Measurements from ENCODE around the gene CNGA3. TPM values are rescaled to one million over a fixed set of nuclear protein-coding genes. Genes with fewer than 3 reads are reported as not detected.

CNGA3 gene
- total RNA-seq, 1 donor from 2014 or later = 0.21 TPM

- no peak for DNase-seq (ENCODE audit: low read depth)
- Histone ChIP-seq H3K27me3 (ENCODE audit: control insufficient read depth, insufficient read depth, low read length) (peaks cover 2% of the 10 kb centered on the region), H3K36me3 (ENCODE audit: control insufficient read depth, insufficient read depth, low read length) (no peaks in the 10 kb centered on the region), H3K4me3 (ENCODE audit: low read depth, low read length) (no peak overlapping the region)
- TF ChIP-seq CTCF (IDR thresholded peaks at IDR 0.05; ENCODE audit: insufficient read depth, low read length, poor library complexity, severe bottlenecking) = no peak
Observed at GRCh38 chr2:98395977-98396376, 49.7 kb downstream of the CNGA3 start.

DNA sequence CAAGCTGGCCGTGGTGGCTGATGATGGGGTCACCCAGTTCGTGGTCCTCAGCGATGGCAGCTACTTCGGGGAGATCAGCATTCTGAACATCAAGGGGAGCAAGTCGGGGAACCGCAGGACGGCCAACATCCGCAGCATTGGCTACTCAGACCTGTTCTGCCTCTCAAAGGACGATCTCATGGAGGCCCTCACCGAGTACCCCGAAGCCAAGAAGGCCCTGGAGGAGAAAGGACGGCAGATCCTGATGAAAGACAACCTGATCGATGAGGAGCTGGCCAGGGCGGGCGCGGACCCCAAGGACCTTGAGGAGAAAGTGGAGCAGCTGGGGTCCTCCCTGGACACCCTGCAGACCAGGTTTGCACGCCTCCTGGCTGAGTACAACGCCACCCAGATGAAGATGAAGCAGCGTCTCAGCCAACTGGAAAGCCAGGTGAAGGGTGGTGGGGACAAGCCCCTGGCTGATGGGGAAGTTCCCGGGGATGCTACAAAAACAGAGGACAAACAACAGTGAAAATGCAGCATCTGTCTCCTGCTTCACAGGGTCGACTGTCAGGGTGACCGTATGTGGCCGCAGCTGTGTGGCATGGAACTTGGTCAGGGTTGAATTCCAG lies 50.6 kb downstream of the CNGA3 start:
- no peak for DNase-seq (ENCODE audit: low read depth)
- peaks cover 2% of the 10 kb centered on the region for H3K27me3 ChIP-seq (ENCODE audit: control insufficient read depth, insufficient read depth, low read length)
- no peaks in the 10 kb centered on the region for H3K36me3 ChIP-seq (ENCODE audit: control insufficient read depth, insufficient read depth, low read length)
- no peak overlapping the region for H3K4me3 ChIP-seq (ENCODE audit: low read depth, low read length)
- TF ChIP-seq CTCF (IDR thresholded peaks at IDR 0.05; ENCODE audit: insufficient read depth, low read length, poor library complexity, severe bottlenecking) = no peak

GRCh38 chr2:98399140-98399539 lies 52.9 kb downstream of the CNGA3 start:
- Histone ChIP-seq H3K36me3 (ENCODE audit: control insufficient read depth, insufficient read depth, low read length) (no peaks in the 10 kb centered on the region), H3K4me3 (ENCODE audit: low read depth, low read length) (no peak overlapping the region), H3K27me3 (ENCODE audit: control insufficient read depth, insufficient read depth, low read length) (peaks cover 2% of the 10 kb centered on the region)
- TF ChIP-seq CTCF (IDR thresholded peaks at IDR 0.05; ENCODE audit: insufficient read depth, low read length, poor library complexity, severe bottlenecking) = no peak
- DNase-seq (ENCODE audit: low read depth) = no peak

GRCh38 chr2:98403878-98404277 lies 57.6 kb downstream of the CNGA3 start:
- TF ChIP-seq CTCF (IDR thresholded peaks at IDR 0.05; ENCODE audit: insufficient read depth, low read length, poor library complexity, severe bottlenecking) = no peak
- DNase-seq (ENCODE audit: low read depth) = no peak
- Histone ChIP-seq H3K4me3 (ENCODE audit: low read depth, low read length) (no peak overlapping the region), H3K36me3 (ENCODE audit: control insufficient read depth, insufficient read depth, low read length) (no peaks in the 10 kb centered on the region), H3K27me3 (ENCODE audit: control insufficient read depth, insufficient read depth, low read length) (no peaks in the 10 kb centered on the region)

DNA sequence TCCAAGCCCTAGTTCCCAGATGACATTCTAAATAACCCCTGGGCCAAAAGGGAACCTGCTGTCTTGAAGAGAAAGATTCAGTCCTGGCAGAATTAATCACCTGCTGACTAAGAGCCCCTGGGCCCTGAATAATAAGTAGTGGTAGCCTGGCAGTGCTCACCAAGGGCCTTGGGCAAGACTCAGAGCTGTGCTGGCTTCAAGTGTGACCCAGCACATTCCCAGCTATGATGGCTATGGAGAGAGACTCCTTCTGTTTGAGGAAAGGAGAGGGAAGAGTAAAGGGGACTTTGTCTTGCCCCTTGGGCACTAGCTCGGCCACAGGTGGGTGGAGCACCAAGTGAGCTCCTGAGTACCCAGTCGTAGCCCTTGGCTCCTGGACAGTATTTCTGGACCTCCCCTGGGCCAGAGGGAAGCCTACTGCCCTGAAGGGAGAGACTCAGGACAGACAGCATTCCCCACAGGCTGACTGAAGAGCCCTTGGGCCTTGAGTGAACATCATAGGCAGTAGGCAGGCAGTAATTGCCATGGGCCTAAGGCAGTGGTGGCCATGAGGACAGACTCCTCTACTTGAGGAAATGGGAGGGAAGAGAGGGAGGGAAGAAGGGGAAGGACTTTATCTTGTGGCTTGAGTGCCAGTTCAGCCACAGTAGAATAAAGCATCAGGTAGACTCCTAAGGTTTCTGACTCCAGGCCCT lies 58.4 kb downstream of the CNGA3 start:
- Histone ChIP-seq H3K4me3 (ENCODE audit: low read depth, low read length) (no peak overlapping the region), H3K27me3 (ENCODE audit: control insufficient read depth, insufficient read depth, low read length) (no peaks in the 10 kb centered on the region), H3K36me3 (ENCODE audit: control insufficient read depth, insufficient read depth, low read length) (no peaks in the 10 kb centered on the region)
- TF ChIP-seq CTCF (IDR thresholded peaks at IDR 0.05; ENCODE audit: insufficient read depth, low read length, poor library complexity, severe bottlenecking) = no peak
- no peak for DNase-seq (ENCODE audit: low read depth)

DNA sequence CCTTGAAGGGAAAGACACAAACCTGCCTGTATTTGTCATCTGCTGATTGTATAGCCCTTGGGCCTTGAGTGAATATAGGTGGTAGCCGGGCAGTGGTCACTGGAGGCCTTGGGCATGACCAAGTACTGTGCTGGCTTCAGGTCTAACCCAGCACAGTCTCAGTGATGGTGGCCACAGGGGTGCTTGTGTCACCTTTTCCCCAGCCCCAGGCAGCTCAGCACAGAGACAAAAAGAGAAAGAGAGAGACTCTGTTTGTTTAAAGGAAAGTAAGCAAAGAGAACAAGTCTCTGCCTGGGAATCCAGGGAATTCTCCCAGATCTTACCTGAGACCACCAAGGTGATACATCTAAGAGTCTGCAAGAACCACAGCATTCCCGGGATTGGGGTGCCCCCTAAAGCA lies 59.0 kb downstream of the CNGA3 start:
- DNase-seq (ENCODE audit: low read depth) = no peak
- Histone ChIP-seq H3K27me3 (ENCODE audit: control insufficient read depth, insufficient read depth, low read length) (no peaks in the 10 kb centered on the region), H3K36me3 (ENCODE audit: control insufficient read depth, insufficient read depth, low read length) (no peaks in the 10 kb centered on the region), H3K4me3 (ENCODE audit: low read depth, low read length) (no peak overlapping the region)
- TF ChIP-seq CTCF (IDR thresholded peaks at IDR 0.05; ENCODE audit: insufficient read depth, low read length, poor library complexity, severe bottlenecking) = no peak
